Fibroblast of lung (primary cell): Measurements from ENCODE around the gene UCK1. TPM values are rescaled to one million over a fixed set of nuclear protein-coding genes. Genes with fewer than 3 reads are reported as not detected.

ENCODE experiments used
- DNase-seq, 2 donors: peaks; one replicate each; pipeline versions ENCODE4 v3.0.0 to v3.0.0-alpha.2; 2010; ENCODE audit warnings: low read depth in 2 of 2
- H2AFZ ChIP-seq: 2 replicates; pipeline ENCODE4 v1.5.1; 2012; ENCODE audit warnings: low read length, control low read depth, inconsistent platforms
- H3K27ac ChIP-seq: 2 replicates; pipeline ENCODE4 v1.5.1; 2011; ENCODE audit warnings: low read length, control low read depth; ENCODE audit not compliant: insufficient read depth
- H3K27me3 ChIP-seq: 2 replicates; pipeline ENCODE4 v1.5.1; 2011; ENCODE audit warnings: mild to moderate bottlenecking, low read length; ENCODE audit not compliant: control insufficient read depth, insufficient read depth
- H3K36me3 ChIP-seq: 2 replicates; pipeline ENCODE4 v1.5.1; 2011; ENCODE audit warnings: low read length; ENCODE audit not compliant: control insufficient read depth, insufficient read depth
- H3K4me1 ChIP-seq: 2 replicates; pipeline ENCODE4 v1.5.1; 2011; ENCODE audit warnings: low read length; ENCODE audit not compliant: control insufficient read depth, insufficient read depth; ENCODE audit errors: extremely low read depth
- H3K4me2 ChIP-seq: 2 replicates; pipeline ENCODE4 v1.5.1; 2011; ENCODE audit warnings: low read length, control low read depth; ENCODE audit not compliant: insufficient read depth; ENCODE audit errors: extremely low read depth
- H3K4me3 ChIP-seq, 4 experiments: fragments of 200-600 bp in 1 of 4; sonication (generic) in 1 of 4; replicated peaks in 1 of 4; 2 replicates each; pipeline ENCODE4 v1.5.1; 2011 to 2016; ENCODE audit warnings: low read length in 4 of 4, low read depth in 3 of 4, mild to moderate bottlenecking in 3 of 4, control low read depth in 2 of 4, inconsistent platforms in 1 of 4, mixed read lengths in 1 of 4; ENCODE audit not compliant: insufficient read depth in 1 of 4; ENCODE audit errors: control extremely low read depth in 1 of 4
- H3K79me2 ChIP-seq: 2 replicates; pipeline ENCODE4 v1.5.1; 2012; ENCODE audit warnings: mild to moderate bottlenecking, low read length, inconsistent platforms; ENCODE audit not compliant: control insufficient read depth, insufficient read depth
- H3K9ac ChIP-seq: 2 replicates; pipeline ENCODE4 v1.5.1; 2011; ENCODE audit warnings: mild to moderate bottlenecking, low read length, control low read depth; ENCODE audit not compliant: insufficient read depth
- H3K9me3 ChIP-seq: 2 replicates; pipeline ENCODE4 v1.5.1; 2012; ENCODE audit warnings: low read depth, low read length; ENCODE audit not compliant: control insufficient read depth, insufficient read depth
- H4K20me1 ChIP-seq: 2 replicates; pipeline ENCODE4 v1.5.1; 2011; ENCODE audit warnings: low read length; ENCODE audit not compliant: control insufficient read depth, insufficient read depth; ENCODE audit errors: extremely low read depth
- EZH2 ChIP-seq: IDR thresholded peaks from 2 replicates; pipeline ENCODE4 v1.5.1; 2012; ENCODE audit warnings: low read length, control low read depth, mild to moderate bottlenecking; ENCODE audit errors: missing control alignments
- polyA plus RNA-seq, 2 donors: library from polyadenylated mRNA; depleted of rRNA in 1 of 2; stranded (reverse) in 1 of 2; unstranded in 1 of 2; fragments of >200 nt; gene quantifications; 2 replicates each; pipeline ENCODE4 v1.2.1, GENCODE V29; 2011 to 2012; ENCODE audit warnings: missing spikeins in 1 of 2
- total RNA-seq: library from RNA; depleted of rRNA; stranded (reverse); fragments of >200 nt; gene quantifications from 2 replicates; pipeline ENCODE4 v1.2.1, GENCODE V29; 2014
- TF ChIP-seq, protein P1 (sequence below), 2 donors: IDR thresholded peaks in 1 of 2; conservative IDR thresholded peaks in 1 of 2; 1 replicate in 1 of 2; 2 replicates in 1 of 2; pipeline ENCODE4 v1.5.1; 2011 to 2012; ENCODE audit warnings: low read length in 2 of 2, control low read depth in 1 of 2, inconsistent platforms in 1 of 2, low read depth in 1 of 2, mild to moderate bottlenecking in 1 of 2

The UCK1 gene
- total and polyA plus RNA-seq, 2 donors (not counting 1 experiment from before 2014, with no cell fraction given) = 20.9 to 22.3 TPM

DNA sequence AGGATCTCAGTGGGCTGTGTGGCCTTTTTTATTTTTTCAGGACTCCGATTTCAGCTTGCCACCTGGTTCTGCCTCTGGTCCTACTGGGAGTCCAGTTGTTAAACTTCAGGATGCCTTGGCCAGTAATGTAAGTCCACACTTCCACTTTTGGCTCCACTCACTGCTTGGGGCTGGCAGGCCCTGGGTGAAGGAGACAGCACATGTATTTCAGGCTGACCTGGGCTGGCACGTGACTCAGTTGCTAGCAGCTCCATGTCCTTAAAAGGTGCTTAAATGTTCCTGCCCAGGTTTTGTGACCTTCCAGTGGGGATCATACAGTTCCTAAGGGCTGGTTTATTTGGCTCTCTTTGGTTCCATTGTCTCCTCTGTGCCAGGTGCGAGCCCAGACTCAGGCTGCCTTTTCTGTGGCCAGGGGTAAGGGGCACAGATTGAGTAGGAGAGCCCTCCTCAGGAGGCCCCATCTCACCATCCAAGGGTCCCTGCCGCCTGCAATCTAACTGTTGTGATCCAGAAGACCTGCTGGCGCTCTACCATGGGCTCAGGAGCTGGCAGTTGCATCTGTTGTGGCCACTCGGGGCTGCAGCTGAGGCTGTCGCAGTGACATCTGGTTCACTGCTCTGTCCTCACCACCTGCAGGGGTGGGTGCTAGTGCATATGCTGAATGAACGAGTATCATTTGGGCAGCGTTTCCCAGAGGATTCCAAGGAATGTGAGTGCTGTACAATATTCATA is 47.6 kb downstream of the UCK1 start:
- Histone ChIP-seq H3K4me1 (no peaks in the 10 kb centered on the region), H3K27ac (no peak overlapping the region), H3K4me3 (no peak overlapping the region), H2AFZ (no peak overlapping the region), H3K79me2 (peaks cover 3% of the 10 kb centered on the region), H3K9ac (no peak overlapping the region), H3K9me3 (no peaks in the 10 kb centered on the region), H3K4me2 (no peak overlapping the region), H3K36me3 (peaks cover 57% of the 10 kb centered on the region), H3K27me3 (no peaks in the 10 kb centered on the region), H4K20me1 (no peaks in the 10 kb centered on the region)
- DNase-seq = no peak
- TF ChIP-seq, protein P1, sequence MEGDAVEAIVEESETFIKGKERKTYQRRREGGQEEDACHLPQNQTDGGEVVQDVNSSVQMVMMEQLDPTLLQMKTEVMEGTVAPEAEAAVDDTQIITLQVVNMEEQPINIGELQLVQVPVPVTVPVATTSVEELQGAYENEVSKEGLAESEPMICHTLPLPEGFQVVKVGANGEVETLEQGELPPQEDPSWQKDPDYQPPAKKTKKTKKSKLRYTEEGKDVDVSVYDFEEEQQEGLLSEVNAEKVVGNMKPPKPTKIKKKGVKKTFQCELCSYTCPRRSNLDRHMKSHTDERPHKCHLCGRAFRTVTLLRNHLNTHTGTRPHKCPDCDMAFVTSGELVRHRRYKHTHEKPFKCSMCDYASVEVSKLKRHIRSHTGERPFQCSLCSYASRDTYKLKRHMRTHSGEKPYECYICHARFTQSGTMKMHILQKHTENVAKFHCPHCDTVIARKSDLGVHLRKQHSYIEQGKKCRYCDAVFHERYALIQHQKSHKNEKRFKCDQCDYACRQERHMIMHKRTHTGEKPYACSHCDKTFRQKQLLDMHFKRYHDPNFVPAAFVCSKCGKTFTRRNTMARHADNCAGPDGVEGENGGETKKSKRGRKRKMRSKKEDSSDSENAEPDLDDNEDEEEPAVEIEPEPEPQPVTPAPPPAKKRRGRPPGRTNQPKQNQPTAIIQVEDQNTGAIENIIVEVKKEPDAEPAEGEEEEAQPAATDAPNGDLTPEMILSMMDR (conservative IDR thresholded peaks at IDR 0.05 in 1 of 2, IDR thresholded peaks at IDR 0.05 in 1 of 2; ENCODE audit: low read depth in 1 of 2, low read length in 2 of 2) = no peak
- no peak for TF ChIP-seq EZH2

DNA sequence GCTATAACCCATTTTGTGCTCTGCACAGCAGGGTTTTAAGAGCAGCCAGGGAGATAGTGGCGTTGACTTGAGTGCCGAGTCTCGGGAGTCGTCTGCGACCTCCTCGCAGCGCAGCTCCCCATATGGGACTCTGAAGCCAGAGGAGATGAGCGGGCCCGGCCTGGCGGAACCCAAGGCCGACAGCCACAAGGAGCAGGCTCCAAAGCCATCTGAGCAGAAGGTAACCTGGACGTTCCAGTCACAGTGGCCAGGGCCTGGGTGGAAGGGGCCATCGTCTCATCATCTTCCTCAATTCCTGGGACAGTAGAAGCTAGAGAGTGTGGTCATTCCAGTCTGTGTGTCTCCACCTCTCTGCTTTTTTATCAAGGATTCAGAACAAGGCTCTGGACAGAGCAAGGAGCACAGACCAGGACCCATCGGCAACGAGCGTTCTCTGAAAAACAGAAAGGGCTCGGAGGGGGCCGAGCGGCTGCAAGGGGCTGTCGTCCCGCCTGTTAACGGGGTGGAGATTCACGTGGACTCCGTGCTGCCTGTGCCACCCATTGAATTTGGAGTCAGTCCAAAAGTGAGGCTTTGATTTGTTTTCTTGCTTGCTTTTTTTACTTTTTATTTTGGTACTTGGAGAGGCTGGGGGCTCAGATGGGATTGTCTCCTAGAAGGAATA is 48.6 kb downstream of the UCK1 start:
- no peak for DNase-seq
- Histone ChIP-seq H4K20me1 (no peaks in the 10 kb centered on the region), H3K79me2 (peaks cover 3% of the 10 kb centered on the region), H3K36me3 (peaks cover 58% of the 10 kb centered on the region), H3K4me1 (no peaks in the 10 kb centered on the region), H2AFZ (no peak overlapping the region), H3K27ac (no peak overlapping the region), H3K4me2 (no peak overlapping the region), H3K27me3 (no peaks in the 10 kb centered on the region), H3K9me3 (no peaks in the 10 kb centered on the region), H3K4me3 (no peak overlapping the region), H3K9ac (no peak overlapping the region)
- no peak for TF ChIP-seq EZH2
- TF ChIP-seq, protein P1 (conservative IDR thresholded peaks at IDR 0.05 in 1 of 2, IDR thresholded peaks at IDR 0.05 in 1 of 2; ENCODE audit: low read depth in 1 of 2, low read length in 2 of 2) = no peak

DNA sequence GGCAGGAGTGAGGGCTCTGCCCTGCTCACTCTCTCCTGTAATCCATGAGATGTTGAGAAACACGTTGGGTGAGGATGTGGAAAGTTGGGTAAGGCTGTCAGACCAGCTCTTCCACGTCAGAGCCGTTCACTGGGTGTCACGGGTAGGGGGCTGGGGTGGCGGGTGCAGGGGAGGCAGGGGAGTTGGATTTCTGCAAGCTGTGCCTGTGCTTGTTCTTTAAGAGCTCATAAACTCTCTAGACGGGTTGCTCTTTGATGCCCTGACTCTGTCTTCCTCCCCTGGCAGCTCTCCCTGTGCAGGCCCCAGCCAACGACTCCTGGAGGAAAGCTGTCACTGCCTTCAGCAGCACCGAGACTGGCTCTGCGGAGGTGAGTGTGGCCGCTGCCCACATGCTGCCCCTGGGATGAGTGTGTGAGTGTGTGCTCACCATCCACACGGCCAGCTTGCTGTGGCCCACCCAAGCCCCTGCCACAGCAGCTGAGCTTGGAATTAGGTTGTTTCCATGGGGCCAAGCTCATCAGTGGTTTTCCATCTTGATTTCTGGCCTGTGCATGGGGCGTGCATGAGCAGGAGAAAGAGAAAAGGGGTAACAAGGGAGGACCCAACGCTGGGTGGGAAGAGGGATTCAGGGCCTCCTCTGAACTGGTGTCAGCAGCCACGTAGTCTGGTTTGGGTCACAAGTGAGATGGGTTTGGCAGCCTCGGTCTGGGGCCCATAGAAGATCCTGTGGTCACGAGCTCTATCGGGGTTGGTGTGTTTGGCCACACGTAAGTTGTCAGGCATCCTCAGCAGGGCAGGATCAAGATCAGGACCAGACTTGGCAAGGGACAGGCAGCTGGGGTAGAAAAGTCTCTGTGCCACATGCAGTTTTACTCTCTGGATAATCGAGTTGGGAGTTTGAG is 49.4 kb downstream of the UCK1 start:
- no peak for TF ChIP-seq EZH2
- TF ChIP-seq, protein P1 (conservative IDR thresholded peaks at IDR 0.05 in 1 of 2, IDR thresholded peaks at IDR 0.05 in 1 of 2; ENCODE audit: low read depth in 1 of 2, low read length in 2 of 2) = no peak
- Histone ChIP-seq H3K4me3 (no peak overlapping the region), H3K9me3 (no peaks in the 10 kb centered on the region), H3K4me2 (no peak overlapping the region), H3K79me2 (peaks cover 6% of the 10 kb centered on the region), H3K27ac (no peak overlapping the region), H3K36me3 (peaks cover 57% of the 10 kb centered on the region), H3K27me3 (no peaks in the 10 kb centered on the region), H3K9ac (no peak overlapping the region), H3K4me1 (no peaks in the 10 kb centered on the region), H2AFZ (no peak overlapping the region), H4K20me1 (no peaks in the 10 kb centered on the region)
- DNase-seq = no peak
